CD14-positive monocyte (primary cell): ENCODE measurements around the gene PIAS4. TPM values are rescaled to one million over a fixed set of nuclear protein-coding genes. Genes with fewer than 3 reads are reported as not detected.
A peak's percentile ranks its signal among the peaks of the same experiment; 100 is the strongest.

Source experiments
- DNase-seq, 3 donors: peaks; one replicate each; pipeline ENCODE4 v3.0.0-alpha.2; 2011 to 2022
- H2AFZ ChIP-seq: 2 replicates; pipeline ENCODE4 v1.6.0; 2012; ENCODE audit warnings: mild to moderate bottlenecking, low read depth, low read length, inconsistent platforms; ENCODE audit not compliant: insufficient read depth, poor library complexity, severe bottlenecking
- H3K27ac ChIP-seq, 2 donors: 1 replicate in 1 of 2; 2 replicates in 1 of 2; pipeline ENCODE4 v1.5.1; 2012 to 2013; ENCODE audit warnings: low read length in 2 of 2, control low read depth in 1 of 2, inconsistent platforms in 1 of 2, low read depth in 1 of 2, mild to moderate bottlenecking in 1 of 2
- H3K27me3 ChIP-seq, 2 donors: one replicate each; pipeline versions ENCODE4 v1.6.0 to v1.6.1; 2011 to 2013; ENCODE audit warnings: low read length in 2 of 2; ENCODE audit not compliant: control insufficient read depth in 2 of 2, insufficient read depth in 2 of 2
- H3K36me3 ChIP-seq, 2 donors: replicated peaks in 1 of 2; 1 replicate in 1 of 2; 2 replicates in 1 of 2; pipeline versions ENCODE4 v1.5.1 to v1.6.1; 2012 to 2013; ENCODE audit warnings: low read length in 2 of 2, control low read depth in 1 of 2, inconsistent platforms in 1 of 2, mild to moderate bottlenecking in 1 of 2; ENCODE audit not compliant: insufficient read depth in 2 of 2, control insufficient read depth in 1 of 2
- H3K4me1 ChIP-seq, 2 donors: 1 replicate in 1 of 2; 2 replicates in 1 of 2; pipeline versions ENCODE4 v1.5.1 to v1.6.1; 2012 to 2013; ENCODE audit warnings: low read length in 2 of 2, control low read depth in 1 of 2, inconsistent platforms in 1 of 2, mild to moderate bottlenecking in 1 of 2, moderate library complexity in 1 of 2; ENCODE audit not compliant: insufficient read depth in 2 of 2, control insufficient read depth in 1 of 2
- H3K4me2 ChIP-seq: replicated peaks from 2 replicates; pipeline ENCODE3; 2012; ENCODE audit warnings: low read length, moderate library complexity, mild to moderate bottlenecking; ENCODE audit not compliant: poor library complexity, severe bottlenecking; ENCODE audit errors: extremely low read depth
- H3K4me3 ChIP-seq, 3 experiments: fragments of 200-600 bp in 1 of 3; sonication (generic) in 1 of 3; replicated peaks in 1 of 3; 1 replicate in 2 of 3; 2 replicates in 1 of 3; pipeline ENCODE4 v1.5.1; 2011 to 2013; ENCODE audit warnings: low read length in 3 of 3, mild to moderate bottlenecking in 3 of 3, control low read depth in 2 of 3, low read depth in 2 of 3, inconsistent platforms in 1 of 3, moderate library complexity in 1 of 3
- H3K79me2 ChIP-seq: 2 replicates; pipeline ENCODE4 v1.6.0; 2012; ENCODE audit warnings: mild to moderate bottlenecking, control low read depth, inconsistent platforms, low read length, moderate library complexity; ENCODE audit not compliant: insufficient read depth
- H3K9ac ChIP-seq: 2 replicates; pipeline ENCODE4 v1.6.0; 2017; ENCODE audit warnings: low read length, mild to moderate bottlenecking; ENCODE audit not compliant: insufficient read depth, poor library complexity, severe bottlenecking
- H3K9me3 ChIP-seq, 2 donors: replicated peaks in 1 of 2; 1 replicate in 1 of 2; 2 replicates in 1 of 2; pipeline versions ENCODE4 v1.5.1 to v1.6.1; 2012 to 2013; ENCODE audit warnings: low read length in 2 of 2, control low read depth in 1 of 2; ENCODE audit not compliant: control insufficient read depth in 1 of 2, insufficient read depth in 1 of 2
- H4K20me1 ChIP-seq: 2 replicates; pipeline ENCODE4 v1.6.0; 2012; ENCODE audit warnings: mild to moderate bottlenecking, low read length, control low read depth, moderate library complexity; ENCODE audit not compliant: insufficient read depth
- H3K27ac Mint-ChIP-seq, 7 donors: one replicate each; pipeline ENCODE4 v1.8.0; 2020; ENCODE audit warnings: mild to moderate bottlenecking in 7 of 7, mixed read lengths in 7 of 7, moderate library complexity in 6 of 7, inconsistent platforms in 2 of 7
- H3K27me3 Mint-ChIP-seq, 3 donors: one replicate each; pipeline ENCODE4 v1.8.0; 2021 to 2022; ENCODE audit warnings: low read depth in 3 of 3, mild to moderate bottlenecking in 3 of 3, mixed read lengths in 3 of 3, moderate library complexity in 3 of 3, inconsistent platforms in 1 of 3
- H3K36me3 Mint-ChIP-seq, 2 donors: one replicate each; pipeline ENCODE4 v1.8.0; 2020; ENCODE audit warnings: mixed read lengths in 2 of 2, inconsistent platforms in 1 of 2, mild to moderate bottlenecking in 1 of 2
- H3K4me1 Mint-ChIP-seq: one replicate; pipeline ENCODE4 v1.8.0; 2020; ENCODE audit warnings: mild to moderate bottlenecking, mixed read lengths
- H3K4me3 Mint-ChIP-seq, 2 donors: one replicate each; pipeline ENCODE4 v1.8.0; 2020; ENCODE audit warnings: mild to moderate bottlenecking in 2 of 2, mixed read lengths in 2 of 2, moderate library complexity in 1 of 2
- H3K9me3 Mint-ChIP-seq, 7 donors: one replicate each; pipeline ENCODE4 v1.8.0; 2020 to 2022; ENCODE audit warnings: mixed read lengths in 7 of 7, mild to moderate bottlenecking in 6 of 7, moderate library complexity in 6 of 7, inconsistent platforms in 2 of 7
- WGBS: methylation state at CpG from one replicate; pipeline ENCODE4 v1.1.5; 2013; ENCODE audit warnings: missing lambda C conversion rate; ENCODE audit not compliant: insufficient coverage; 5-methylcytosine and 5-hydroxymethylcytosine counted together
- intact Hi-C, 2 donors: fragments of 100-400 bp; cut with micrococcal nuclease; formaldehyde crosslinking; loops; one replicate each; pipeline versions ENCODE4 v1.15.0 to v1.15.1; 2023
- polyA plus RNA-seq, 3 donors: library from polyadenylated mRNA; depleted of rRNA in 1 of 3; unstranded in 2 of 3; stranded (reverse) in 1 of 3; fragments of 300-500 nt in 2 of 3; fragments of >200 nt in 1 of 3; fragmentation: Illumina TruSeq in 2 of 3; gene quantifications; 1 replicate in 2 of 3; 2 replicates in 1 of 3; pipeline ENCODE4 v1.2.3, GENCODE V29; 2012 to 2021
- TF ChIP-seq, protein P1 (sequence below): fragments of 200-600 bp; IDR thresholded peaks from one replicate; pipeline ENCODE4 v1.8.0; 2022; ENCODE audit warnings: antibody characterized with exemption, mild to moderate bottlenecking

Gene PIAS4
- polyA plus RNA-seq, 3 donors, result 2.3 to 8.1 (median 5.9) TPM

DNA sequence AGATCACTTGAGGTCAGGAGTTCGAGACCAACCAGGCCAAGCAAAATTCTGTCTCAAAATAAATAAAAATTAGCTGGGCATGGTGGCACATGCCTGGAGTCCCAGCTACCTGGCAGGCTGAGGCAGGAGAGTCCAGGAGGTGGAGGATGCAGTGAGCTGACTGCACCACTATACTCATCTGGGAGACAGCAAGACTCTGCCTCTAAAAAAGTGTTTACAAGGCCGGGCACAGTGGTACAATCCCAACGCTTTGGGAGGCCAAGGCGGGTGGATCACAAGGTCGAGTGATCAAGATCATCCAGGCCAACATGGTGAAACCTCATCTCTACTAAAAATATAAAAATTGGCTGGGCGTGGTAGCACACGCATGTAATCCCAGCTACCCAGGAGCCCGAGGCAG lies 32.4 kb upstream of the PIAS4 start:
- peaks cover 6% of the 10 kb centered on the region for H3K4me1 Mint-ChIP-seq
- intact Hi-C loops, result no loop called here
- DNase-seq, result no peak
- Histone ChIP-seq H4K20me1 (peaks cover 52% of the 10 kb centered on the region), H3K9ac (no peak overlapping the region), H3K27me3 (no peaks in the 10 kb centered on the region), H3K4me1 (peaks cover 7 to 11% of the 10 kb centered on the region in 2 donors), H2AFZ (no peak overlapping the region), H3K36me3 (peaks cover 49 to 52% of the 10 kb centered on the region in 2 donors), H3K9me3 (no peaks in the 10 kb centered on the region), H3K4me3 (no peak overlapping the region), H3K79me2 (peaks cover 30% of the 10 kb centered on the region), H3K4me2 (no peak overlapping the region), H3K27ac (no peak overlapping the region)
- WGBS, result 85% methylated on average over 5 of the region's 8 CpGs
- H3K9me3 Mint-ChIP-seq, result no peaks in the 10 kb centered on the region
- no peak overlapping the region for H3K4me3 Mint-ChIP-seq
- H3K36me3 Mint-ChIP-seq, result peaks cover 41 to 51% of the 10 kb centered on the region in 2 donors
- H3K27ac Mint-ChIP-seq, result peak overlapping the region in 1 of 7 donors; percentile 20
- TF ChIP-seq, protein P1, sequence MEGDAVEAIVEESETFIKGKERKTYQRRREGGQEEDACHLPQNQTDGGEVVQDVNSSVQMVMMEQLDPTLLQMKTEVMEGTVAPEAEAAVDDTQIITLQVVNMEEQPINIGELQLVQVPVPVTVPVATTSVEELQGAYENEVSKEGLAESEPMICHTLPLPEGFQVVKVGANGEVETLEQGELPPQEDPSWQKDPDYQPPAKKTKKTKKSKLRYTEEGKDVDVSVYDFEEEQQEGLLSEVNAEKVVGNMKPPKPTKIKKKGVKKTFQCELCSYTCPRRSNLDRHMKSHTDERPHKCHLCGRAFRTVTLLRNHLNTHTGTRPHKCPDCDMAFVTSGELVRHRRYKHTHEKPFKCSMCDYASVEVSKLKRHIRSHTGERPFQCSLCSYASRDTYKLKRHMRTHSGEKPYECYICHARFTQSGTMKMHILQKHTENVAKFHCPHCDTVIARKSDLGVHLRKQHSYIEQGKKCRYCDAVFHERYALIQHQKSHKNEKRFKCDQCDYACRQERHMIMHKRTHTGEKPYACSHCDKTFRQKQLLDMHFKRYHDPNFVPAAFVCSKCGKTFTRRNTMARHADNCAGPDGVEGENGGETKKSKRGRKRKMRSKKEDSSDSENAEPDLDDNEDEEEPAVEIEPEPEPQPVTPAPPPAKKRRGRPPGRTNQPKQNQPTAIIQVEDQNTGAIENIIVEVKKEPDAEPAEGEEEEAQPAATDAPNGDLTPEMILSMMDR, result no peak
- peaks cover 0 to 2% (median 2%) of the 10 kb centered on the region in 3 donors for H3K27me3 Mint-ChIP-seq

DNA sequence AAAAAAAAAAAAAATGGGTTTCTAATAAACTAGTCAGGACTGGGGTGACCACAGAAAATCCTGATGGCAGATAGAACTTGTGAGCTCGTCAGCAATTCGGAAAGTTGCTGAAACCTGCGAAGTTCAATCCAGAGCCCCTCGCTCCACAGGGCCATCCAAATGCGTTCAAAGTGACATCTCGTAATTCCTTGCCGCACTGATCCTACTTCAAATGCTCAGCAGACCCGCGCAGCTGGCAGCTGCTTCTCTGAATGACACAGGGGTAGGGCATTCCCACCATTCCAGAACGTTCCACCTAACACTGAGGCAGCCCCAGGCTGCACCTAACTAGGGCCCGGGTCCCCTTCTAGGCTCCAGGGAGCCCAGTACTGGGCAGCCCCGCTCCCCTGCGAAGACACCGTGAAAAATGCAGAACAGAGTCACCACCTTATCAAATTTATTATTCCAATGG lies 31.9 kb upstream of the PIAS4 start:
- Histone ChIP-seq H3K79me2 (peaks cover 30% of the 10 kb centered on the region), H3K4me3 (no peak overlapping the region), H2AFZ (no peak overlapping the region), H3K4me2 (no peak overlapping the region), H3K9me3 (no peaks in the 10 kb centered on the region), H3K36me3 (peaks cover 55 to 57% of the 10 kb centered on the region in 2 donors), H3K27me3 (no peaks in the 10 kb centered on the region), H4K20me1 (peaks cover 57% of the 10 kb centered on the region), H3K27ac (no peak overlapping the region), H3K4me1 (peaks cover 4 to 7% of the 10 kb centered on the region in 2 donors), H3K9ac (no peak overlapping the region)
- no peak for DNase-seq
- peaks cover 45 to 56% of the 10 kb centered on the region in 2 donors for H3K36me3 Mint-ChIP-seq
- TF ChIP-seq, protein P1, result no peak
- peak overlapping the region in 4 of 7 donors; percentile 13 to 48 (median 14) for H3K27ac Mint-ChIP-seq
- intact Hi-C loops, result no loop called here
- no peak overlapping the region for H3K4me3 Mint-ChIP-seq
- 88% methylated on average over 14 of the region's 14 CpGs for WGBS
- no peaks in the 10 kb centered on the region for H3K9me3 Mint-ChIP-seq
- H3K4me1 Mint-ChIP-seq, result peaks cover 1% of the 10 kb centered on the region
- peaks cover 0 to 2% (median 0%) of the 10 kb centered on the region in 3 donors for H3K27me3 Mint-ChIP-seq
